AG09309 (cell line): ENCODE data around the gene GNAL.

Experiments
- DNase-seq: peaks from one replicate; pipeline ENCODE4 v3.0.0-alpha.2; 2010; ENCODE audit warnings: low read depth
- H3K4me3 ChIP-seq: 2 replicates; pipeline ENCODE4 v1.5.1; 2011; ENCODE audit warnings: mild to moderate bottlenecking, low read depth, low read length, moderate library complexity; ENCODE audit not compliant: control insufficient read depth
- CTCF ChIP-seq: IDR thresholded peaks from 2 replicates; pipeline ENCODE4 v1.5.1; 2011; ENCODE audit warnings: mild to moderate bottlenecking, low read depth, low read length, inconsistent platforms; ENCODE audit not compliant: insufficient read depth, control insufficient read depth; ENCODE audit errors: missing control alignments

The GNAL gene

DNA sequence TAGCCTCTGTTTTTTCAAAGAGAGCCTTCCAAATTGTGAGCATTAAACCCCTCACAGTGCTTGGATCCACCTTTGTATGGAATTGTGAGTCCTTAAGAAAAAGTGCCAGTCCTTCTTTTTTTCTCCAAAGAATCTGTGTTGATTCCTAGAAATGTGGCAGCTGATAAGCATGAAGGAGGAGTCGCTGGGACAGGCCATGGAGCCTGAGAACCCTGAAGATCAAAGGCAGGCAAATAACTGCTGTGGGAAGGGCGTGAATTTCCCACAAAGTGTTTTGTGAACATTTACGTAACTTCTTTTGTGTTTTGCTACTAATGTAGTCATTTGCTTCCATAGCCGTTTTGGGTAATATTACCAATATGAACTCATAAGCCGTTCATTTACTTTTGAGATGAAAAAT lies 134.5 kb downstream of the GNAL start:
- no peak for DNase-seq
- no peak for TF ChIP-seq CTCF

GRCh38 chr18:11826836-11827235 lies 137.8 kb downstream of the GNAL start:
- no peak for TF ChIP-seq CTCF
- no peak overlapping the region for H3K4me3 ChIP-seq
- no peak for DNase-seq

More for the DNA sequence above, 134.5 kb downstream of the GNAL start:
- H3K4me3 ChIP-seq = no peak overlapping the region

- DNase-seq = no peak
- no peak overlapping the region for H3K4me3 ChIP-seq
- TF ChIP-seq CTCF = no peak
These were observed 139.8 kb downstream of the GNAL start for GRCh38 chr18:11828786-11829432.

DNA sequence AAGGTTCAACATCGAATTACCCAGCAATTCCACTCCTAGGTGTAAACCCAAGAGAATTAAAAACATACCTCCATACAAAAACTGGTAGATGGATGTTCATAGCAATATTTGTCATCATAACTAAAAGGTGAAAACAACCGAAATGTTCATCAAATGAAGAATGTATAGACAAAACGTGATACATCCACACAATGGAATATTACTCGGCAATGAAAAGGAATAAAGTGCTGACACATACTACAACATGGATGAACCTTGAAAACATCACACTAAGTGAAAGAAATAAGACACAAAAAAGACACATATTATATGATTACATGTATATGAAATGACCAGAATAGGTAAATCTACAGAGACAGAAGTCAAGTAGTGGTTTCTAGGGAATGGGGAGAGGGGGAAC lies 141.5 kb downstream of the GNAL start:
- H3K4me3 ChIP-seq = no peak overlapping the region
- no peak for TF ChIP-seq CTCF
- no peak for DNase-seq

DNA sequence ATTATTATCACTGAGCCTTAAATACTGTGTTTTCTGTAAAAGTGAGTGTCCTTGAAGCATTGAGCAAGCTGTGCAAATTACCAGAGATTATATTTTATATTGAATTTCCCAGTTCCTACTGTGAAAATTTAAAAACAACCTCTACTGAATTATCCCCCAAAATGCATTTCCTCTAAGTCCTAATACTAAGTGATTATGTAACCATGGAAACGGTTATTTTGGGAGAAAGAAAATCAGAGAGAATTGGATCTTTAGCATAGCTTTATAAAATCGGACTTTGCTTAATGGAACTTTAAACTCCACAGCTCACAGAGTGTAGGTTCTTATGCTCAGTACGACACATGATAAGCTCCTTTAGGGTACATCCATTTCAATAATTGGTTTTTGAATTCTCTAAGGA lies 142.9 kb downstream of the GNAL start:
- no peak for TF ChIP-seq CTCF
- no peak for DNase-seq
- H3K4me3 ChIP-seq = no peak overlapping the region

DNA sequence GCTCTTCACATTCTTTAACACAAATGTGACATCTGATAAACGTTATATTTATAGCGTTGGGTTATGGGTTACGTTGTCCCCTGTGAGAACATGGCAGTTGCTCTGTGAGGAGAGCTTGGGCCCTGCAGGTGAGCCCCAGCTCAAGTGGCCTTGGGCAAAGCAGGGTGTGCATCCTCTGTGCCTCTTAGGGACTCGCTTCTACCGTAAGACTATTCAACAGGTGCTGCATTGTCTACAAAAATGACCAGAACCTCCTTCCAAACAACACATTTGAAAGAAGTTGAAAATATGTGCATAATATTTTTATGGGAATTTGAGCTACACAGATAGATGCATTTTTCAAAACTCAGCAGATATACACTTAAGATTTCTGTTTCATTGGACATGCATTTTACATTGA lies 145.7 kb downstream of the GNAL start:
- H3K4me3 ChIP-seq = no peak overlapping the region
- TF ChIP-seq CTCF = no peak
- no peak for DNase-seq

- TF ChIP-seq CTCF = no peak
- no peak for DNase-seq
- no peak overlapping the region for H3K4me3 ChIP-seq
These were observed 150.5 kb downstream of the GNAL start for GRCh38 chr18:11839556-11839955.
